COLO668 (cell line): ENCODE data around the gene LRRC63.
A peak's percentile ranks its signal among the peaks of the same experiment; 100 is the strongest.
"Not testable (repeated sequence)": the region's sequence is repeated elsewhere in the genome, so short reads cannot be mapped to it uniquely, and the experiment has no call there.

ENCODE experiments used
- DNase-seq: peaks from one replicate; lab custom pipeline; 2025; ENCODE audit not compliant: unreplicated experiment; lab: John Stamatoyannopoulos, UW

Gene LRRC63, protein sequence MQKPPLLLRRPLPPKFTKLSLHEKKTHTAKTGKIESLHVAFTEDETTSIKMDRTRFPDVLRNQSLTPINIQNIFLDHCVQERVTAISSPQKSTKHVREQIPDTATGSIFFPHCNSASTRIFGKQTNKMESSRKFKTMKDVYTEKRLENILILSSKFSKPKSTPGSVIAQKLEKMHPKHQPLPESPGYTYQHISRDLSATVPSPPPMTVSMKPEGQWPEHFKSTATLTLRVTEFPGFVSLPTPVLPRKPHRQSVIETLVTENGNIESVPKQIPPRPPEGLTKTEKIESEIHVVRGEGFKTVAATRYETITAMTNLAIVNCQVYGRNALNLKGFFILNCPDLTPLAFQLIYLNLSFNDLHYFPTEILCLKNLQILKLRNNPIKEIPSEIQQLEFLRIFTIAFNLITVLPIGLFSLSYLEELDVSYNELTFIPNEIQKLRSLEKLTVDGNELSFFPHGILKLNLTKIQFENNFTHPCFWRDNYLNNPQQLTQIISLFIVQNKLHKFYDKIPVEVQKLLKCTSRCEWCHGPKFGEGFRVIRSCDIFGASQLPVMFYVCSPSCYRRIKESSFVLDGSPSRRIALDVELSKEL

GRCh38 chr13:46211483-46212351 lies at the start of gene LRRC63:
Gene LRRC63 (plus strand): TSS chr13:46211928. CDS start chr13:46213035, 1,107 bp downstream.
- peak; percentile 99 for DNase-seq

GRCh38 chr13:46162741-46163140 lies 49.0 kb upstream of the LRRC63 start:
- DNase-seq, result not testable (repeated sequence)

DNA sequence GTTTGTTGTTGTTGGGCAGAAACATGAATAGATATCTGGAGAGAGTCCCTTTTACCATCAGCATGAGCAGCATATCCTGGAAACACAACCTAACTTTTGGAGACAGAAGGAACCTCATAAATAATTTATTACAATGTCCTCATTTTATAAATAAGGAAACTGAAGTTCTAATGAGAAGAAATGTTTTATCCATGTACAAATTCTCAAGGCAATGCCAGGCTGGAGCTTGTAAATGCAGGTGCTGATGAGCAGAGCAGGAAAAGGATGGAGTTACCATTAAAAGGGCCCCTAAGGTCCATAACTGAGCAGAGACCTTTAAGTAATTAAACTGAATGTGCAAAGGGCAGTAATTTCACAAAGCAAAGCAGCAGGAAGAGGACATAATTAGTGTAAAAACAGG lies 47.1 kb upstream of the LRRC63 start:
- no peak for DNase-seq

GRCh38 chr13:46165485-46166223 lies 46.1 kb upstream of the LRRC63 start:
- no peak for DNase-seq

- DNase-seq, result no peak
Observed at GRCh38 chr13:46166224-46166584, 45.5 kb upstream of the LRRC63 start.

GRCh38 chr13:46166947-46167610 lies 44.6 kb upstream of the LRRC63 start:
- no peak for DNase-seq

DNA sequence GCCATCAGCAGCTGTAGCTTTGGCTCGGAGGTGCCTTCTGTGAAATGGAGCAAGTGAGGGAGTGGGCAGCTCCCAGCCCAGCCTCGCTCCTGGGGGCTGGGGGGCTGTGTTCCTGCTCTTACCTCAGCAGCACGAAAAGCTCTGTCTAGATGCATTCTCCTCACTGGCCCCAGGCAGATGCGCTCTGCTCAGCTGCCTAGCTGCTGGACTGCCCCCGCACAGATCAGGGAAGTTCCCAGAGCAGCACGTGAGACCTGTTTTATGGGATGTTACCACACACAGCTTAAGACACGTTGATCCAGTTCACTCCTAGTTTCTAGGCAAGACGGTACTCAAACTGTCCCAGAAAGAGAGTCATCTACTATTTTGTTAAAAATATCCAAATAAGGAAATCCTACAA lies 43.4 kb upstream of the LRRC63 start:
- DNase-seq, result no peak

DNA sequence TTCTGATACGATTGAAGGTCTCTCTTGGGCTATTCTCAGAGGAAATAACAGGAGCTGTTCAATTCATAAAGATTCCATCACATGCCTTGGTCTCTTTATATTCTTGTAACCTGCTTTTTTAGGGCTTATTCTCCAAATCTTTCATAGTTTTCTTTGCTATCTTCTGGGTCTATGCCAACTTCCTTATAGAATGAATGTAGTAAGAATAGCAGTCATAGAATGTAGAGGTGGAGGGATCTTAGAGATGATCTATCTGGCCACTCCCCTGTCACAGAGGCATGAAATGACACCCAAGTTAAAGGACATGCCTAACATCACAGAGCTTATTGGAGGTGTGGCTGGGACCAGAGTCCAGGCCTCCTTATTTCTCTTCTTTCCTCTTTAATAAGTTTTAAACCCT lies 42.9 kb upstream of the LRRC63 start:
- no peak for DNase-seq

DNA sequence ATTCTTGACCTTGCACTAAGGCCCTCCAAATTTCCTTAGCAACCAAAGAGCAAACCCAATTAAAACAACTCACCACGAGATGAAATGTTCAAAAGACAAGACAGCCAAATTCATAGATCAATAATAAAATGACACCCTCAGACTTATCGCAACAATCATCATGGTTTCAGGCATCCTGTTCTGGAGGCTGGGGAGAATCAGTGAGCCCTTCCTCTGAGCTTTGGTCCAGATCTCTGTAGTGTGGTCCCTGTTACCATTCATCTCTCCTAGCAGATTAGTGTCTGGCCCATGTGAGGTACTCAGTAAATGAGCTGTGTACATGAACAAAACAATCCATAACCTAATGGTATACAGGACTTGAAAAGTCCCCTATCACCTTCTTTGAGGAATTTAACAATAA lies 42.0 kb upstream of the LRRC63 start:
- DNase-seq, result no peak

DNA sequence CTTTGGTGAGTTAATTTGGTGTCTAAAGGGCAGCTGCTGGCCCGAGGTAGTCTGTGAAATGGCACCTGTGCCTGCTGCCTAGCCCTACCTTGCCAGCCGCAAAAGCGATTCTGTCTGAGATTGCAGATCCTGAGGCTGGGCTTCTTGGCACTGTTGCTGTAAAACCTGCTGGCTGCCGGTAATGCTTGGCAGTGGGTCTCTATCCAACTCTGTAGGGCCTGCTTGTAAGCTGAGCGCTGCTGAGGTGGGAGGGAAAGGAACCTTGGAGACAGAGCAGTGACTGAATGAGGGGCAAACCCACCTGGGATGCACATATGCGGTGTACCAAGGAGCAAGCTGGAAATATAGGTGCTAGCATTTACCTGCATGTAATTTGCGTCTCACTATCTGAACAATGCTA lies 41.5 kb upstream of the LRRC63 start:
- no peak for DNase-seq

DNA sequence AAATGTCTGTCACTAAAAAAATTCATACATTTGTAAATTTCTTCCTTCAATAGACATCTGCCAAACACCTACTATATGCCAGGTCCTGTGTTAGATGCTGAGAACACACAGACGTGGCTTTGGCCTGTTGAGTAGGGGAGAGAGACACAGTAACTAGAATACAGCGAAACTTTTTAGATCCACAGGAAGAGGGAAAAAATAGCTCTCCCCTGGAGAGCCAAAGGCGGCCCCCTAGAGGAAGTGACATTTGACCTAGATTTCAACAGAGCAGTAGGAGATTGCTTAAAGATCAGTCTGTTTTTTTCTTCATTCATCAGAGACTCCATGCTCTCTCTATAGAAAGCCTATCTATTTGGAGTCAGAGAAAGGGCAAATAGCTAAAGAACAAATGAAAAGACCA lies 41.0 kb upstream of the LRRC63 start:
- DNase-seq, result no peak

GRCh38 chr13:46171217-46171616 lies 40.5 kb upstream of the LRRC63 start:
- no peak for DNase-seq

DNA sequence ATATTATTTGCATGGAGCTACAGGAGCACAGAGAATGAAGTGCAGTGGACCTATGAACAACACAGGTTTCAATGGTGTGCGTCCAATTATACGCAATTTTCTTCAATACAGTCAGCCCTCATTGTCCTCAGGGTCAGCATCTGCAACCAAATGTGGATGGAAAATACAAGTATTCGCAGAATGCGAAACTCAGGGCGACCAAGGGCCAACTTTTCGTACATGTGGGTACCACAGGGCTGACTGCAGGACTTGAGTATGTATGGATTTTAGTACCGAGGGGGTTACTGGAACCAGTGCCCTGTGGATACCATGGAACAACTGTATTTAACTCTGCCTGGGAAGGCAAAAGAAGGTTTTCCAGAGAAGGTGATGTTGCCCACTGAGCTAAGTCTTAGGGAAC lies 40.0 kb upstream of the LRRC63 start:
- no peak for DNase-seq

DNA sequence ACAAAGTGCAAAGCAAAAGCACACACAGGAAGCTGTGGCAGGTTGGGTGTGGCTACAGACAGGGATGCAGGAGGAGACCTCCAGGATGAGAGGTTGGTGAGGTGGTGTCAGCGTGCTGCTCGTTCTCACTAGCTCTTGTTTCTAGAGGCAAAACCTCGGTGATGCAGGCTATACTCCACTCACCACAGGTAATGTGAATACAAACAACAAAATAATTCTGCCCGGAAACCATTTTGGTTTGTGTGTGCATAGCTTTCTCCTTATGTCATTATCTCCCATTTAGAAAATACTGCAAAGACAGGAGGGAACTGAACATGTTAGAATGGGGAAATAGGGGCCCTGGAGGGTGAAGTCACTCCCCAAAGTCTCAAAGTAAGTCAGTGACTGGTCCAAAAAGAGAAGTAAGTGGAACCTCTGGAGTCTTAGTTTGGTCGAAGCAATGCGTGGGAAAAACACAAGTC lies 39.2 kb upstream of the LRRC63 start:
- no peak for DNase-seq

DNA sequence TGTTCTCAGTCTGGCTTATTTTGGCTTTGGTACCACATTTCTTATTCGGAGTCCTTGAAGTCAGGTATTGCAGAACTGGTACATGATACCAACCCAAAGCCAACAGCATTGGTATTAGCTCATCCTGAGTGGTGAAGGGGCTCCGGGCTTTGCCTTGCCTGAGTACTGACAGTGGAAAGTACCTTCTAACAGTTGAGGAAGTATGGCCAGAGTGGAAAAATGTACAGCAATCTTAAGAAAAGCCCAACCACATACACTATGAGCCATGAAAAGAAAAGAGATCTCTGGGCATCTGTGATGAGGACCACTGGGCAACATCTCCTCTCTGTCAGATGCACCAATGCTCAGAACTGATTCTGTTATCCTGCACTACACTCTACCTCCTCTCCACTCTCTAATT lies 38.1 kb upstream of the LRRC63 start:
- no peak for DNase-seq

DNA sequence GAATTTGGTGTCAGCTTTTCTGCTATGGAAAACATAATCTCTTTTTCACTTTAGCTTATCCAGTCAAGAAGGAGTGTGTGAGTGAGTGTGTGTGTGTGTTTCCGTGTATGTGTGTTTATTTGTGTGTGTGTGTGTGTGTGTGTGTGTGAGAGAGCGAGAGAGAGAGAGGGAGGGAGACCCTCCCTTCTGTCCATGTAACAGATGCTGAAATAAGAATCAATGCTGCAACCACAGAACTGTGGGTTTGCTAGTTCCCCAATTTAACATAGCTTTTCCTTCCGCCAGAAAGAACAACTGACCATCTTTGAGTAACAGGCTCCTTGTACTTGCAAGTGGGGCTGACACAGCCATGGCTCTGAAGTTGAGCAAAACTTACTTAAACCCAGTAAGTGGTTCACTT lies 35.0 kb upstream of the LRRC63 start:
- DNase-seq, result no peak

DNA sequence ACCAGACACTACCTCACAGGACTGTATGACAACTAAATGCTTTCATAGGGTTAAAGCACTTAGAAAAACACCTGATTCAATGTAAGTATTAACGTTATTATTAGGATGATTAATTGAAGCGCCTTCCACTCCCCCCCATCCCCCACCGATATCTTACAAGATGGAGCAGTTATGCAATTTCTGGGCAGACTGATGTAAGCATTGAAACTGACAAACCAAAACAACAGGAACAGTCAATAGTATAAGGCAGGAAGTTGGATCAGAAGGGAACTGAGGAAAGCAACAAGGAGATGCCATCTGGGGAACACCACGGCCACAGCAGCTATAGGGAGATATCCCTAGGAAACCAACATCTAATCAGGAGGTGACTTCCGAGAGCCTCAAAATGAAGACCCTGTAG lies 33.6 kb upstream of the LRRC63 start:
- DNase-seq, result no peak

GRCh38 chr13:46178821-46179220 lies 32.9 kb upstream of the LRRC63 start:
- DNase-seq, result no peak

DNA sequence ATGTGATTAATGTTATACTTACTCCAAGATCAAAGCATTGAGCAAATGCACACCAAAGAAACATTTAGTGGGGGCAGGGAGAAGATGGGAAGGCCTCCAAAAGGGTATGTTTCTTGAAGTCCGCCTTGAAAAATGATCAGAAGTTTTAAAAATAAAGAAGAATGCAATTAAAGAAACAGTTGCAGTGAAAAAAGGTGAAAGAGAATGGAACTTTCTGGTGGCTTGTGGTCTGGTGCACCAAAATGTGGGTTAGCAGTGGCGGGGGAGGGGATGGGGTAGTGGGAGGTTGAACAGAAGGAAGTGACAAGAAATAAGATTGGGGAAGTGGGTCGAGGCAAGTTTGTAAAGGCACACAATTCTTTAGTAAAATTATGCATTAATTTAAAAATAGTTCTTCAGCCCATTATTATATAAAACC lies 32.2 kb upstream of the LRRC63 start:
- no peak for DNase-seq

GRCh38 chr13:46179969-46180763 lies 31.6 kb upstream of the LRRC63 start:
- DNase-seq, result no peak
